Measurements from ENCODE around the gene URB2. TPM values are rescaled to one million over a fixed set of nuclear protein-coding genes. Genes with fewer than 3 reads are reported as not detected.

URB2 gene
- total RNA-seq, 1 experiment from 2014 or later: 19.7 TPM

DNA sequence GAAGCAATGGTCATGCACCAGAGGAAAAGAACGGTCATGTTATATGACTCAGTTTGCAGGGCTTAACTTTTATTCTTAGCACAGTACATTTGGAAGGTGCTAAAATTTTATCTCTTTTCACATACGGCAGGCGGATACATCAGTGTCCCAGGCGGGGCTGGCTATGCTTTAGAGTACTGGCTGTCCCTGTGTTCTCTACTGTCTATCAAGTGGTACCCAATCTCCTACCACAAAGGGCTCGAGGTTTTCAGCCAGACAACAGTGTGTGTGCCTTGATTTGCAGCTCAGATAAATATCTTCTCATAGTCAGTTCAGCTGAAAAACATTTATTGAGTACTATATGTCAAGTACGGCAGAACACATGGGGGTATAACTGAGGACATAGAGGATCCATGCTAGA, 65.3 kb downstream of the URB2 start:
- intact Hi-C loops (cut with micrococcal nuclease; ENCODE audit: unreplicated experiment): no loop called here
- no peak for DNase-seq
- Mint-ChIP-seq H3K36me3 (ENCODE audit: insufficient read depth, unreplicated experiment) (no peaks in the 10 kb centered on the region), H3K27ac (ENCODE audit: unreplicated experiment) (no peak overlapping the region), H3K9me3 (ENCODE audit: unreplicated experiment) (peaks cover under 1% of the 10 kb centered on the region), H3K4me1 (ENCODE audit: low read depth, unreplicated experiment) (no peaks in the 10 kb centered on the region), H3K4me3 (ENCODE audit: unreplicated experiment) (no peak overlapping the region), H3K27me3 (ENCODE audit: insufficient read depth, unreplicated experiment) (no peaks in the 10 kb centered on the region)
- no TSS peak for BruUV-seq (replicated peaks)
- POLR2A ChIA-PET: no interaction called here
- TF ChIP-seq, protein P1, sequence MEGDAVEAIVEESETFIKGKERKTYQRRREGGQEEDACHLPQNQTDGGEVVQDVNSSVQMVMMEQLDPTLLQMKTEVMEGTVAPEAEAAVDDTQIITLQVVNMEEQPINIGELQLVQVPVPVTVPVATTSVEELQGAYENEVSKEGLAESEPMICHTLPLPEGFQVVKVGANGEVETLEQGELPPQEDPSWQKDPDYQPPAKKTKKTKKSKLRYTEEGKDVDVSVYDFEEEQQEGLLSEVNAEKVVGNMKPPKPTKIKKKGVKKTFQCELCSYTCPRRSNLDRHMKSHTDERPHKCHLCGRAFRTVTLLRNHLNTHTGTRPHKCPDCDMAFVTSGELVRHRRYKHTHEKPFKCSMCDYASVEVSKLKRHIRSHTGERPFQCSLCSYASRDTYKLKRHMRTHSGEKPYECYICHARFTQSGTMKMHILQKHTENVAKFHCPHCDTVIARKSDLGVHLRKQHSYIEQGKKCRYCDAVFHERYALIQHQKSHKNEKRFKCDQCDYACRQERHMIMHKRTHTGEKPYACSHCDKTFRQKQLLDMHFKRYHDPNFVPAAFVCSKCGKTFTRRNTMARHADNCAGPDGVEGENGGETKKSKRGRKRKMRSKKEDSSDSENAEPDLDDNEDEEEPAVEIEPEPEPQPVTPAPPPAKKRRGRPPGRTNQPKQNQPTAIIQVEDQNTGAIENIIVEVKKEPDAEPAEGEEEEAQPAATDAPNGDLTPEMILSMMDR (IDR thresholded peaks at IDR 0.05; ENCODE audit: insufficient read depth in 1 of 2, low read depth in 1 of 2, low read length in 1 of 2, severe bottlenecking in 1 of 2, unreplicated experiment in 1 of 2): no peak
- no peaks in the 10 kb centered on the region for H3K36me3 ChIP-seq (ENCODE audit: control insufficient read depth, insufficient read depth, low read length)
- H3K4me3 ChIP-seq (ENCODE audit: low read depth, low read length): no peak overlapping the region
- no peaks in the 10 kb centered on the region for H3K9me3 ChIP-seq
- CTCF ChIA-PET: no interaction called here
- H3K27me3 ChIP-seq (replicated peaks; ENCODE audit: control insufficient read depth, insufficient read depth, low read length): no peaks in the 10 kb centered on the region
- no peaks in the 10 kb centered on the region for H3K4me1 ChIP-seq

DNA sequence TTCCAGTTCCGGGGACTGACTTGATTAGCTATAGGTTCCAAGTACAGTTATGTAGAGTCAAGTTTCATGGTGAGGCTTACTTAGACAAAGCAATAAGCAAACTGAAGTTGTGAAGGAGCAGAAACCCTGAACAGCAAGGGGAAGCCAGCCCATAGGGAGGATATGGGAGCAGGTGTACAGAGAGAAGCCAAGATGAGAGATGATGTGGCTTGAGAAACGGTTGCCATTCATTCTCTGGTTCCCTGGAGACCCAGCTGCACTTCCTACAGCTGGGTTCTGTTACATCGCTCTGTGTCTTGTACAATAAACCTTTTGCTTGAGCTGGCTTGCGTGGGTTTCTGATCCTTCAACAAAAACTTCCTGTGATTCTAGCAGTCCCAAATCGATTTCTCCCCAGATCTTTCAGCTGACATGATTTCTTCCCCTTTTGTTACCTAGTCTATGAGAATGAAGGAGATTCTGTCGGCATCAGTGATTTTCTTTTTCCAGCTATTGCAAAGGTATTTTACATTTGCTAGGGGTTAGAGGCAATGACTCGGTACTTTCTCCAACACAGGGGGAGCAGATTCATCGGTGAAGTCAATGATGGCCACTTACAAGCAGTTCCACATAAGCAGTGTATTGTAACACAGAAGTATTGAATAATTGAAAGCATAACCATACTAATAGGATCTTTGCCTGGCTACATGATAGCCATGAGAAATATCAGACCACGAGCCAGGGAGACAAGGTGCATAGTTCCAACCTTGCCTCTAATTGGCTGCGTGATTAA, 67.3 kb downstream of the URB2 start:
- intact Hi-C loops (cut with micrococcal nuclease; ENCODE audit: unreplicated experiment): no loop called here
- H3K4me3 Mint-ChIP-seq (ENCODE audit: unreplicated experiment): no peak overlapping the region
- H3K36me3 ChIP-seq (ENCODE audit: control insufficient read depth, insufficient read depth, low read length): no peaks in the 10 kb centered on the region
- no peaks in the 10 kb centered on the region for H3K27me3 ChIP-seq (replicated peaks; ENCODE audit: control insufficient read depth, insufficient read depth, low read length)
- TF ChIP-seq, protein P1 (IDR thresholded peaks at IDR 0.05; ENCODE audit: insufficient read depth in 1 of 2, low read depth in 1 of 2, low read length in 1 of 2, severe bottlenecking in 1 of 2, unreplicated experiment in 1 of 2): no peak
- no peaks in the 10 kb centered on the region for H3K4me1 ChIP-seq
- BruUV-seq (replicated peaks): no TSS peak
- H3K9me3 Mint-ChIP-seq (ENCODE audit: unreplicated experiment): no peaks in the 10 kb centered on the region
- H3K36me3 Mint-ChIP-seq (ENCODE audit: insufficient read depth, unreplicated experiment): no peaks in the 10 kb centered on the region
- H3K27ac Mint-ChIP-seq (ENCODE audit: unreplicated experiment): no peak overlapping the region
- no peak for DNase-seq
- no peak overlapping the region for H3K4me3 ChIP-seq (ENCODE audit: low read depth, low read length)
- H3K27me3 Mint-ChIP-seq (ENCODE audit: insufficient read depth, unreplicated experiment): no peaks in the 10 kb centered on the region
- no peaks in the 10 kb centered on the region for H3K4me1 Mint-ChIP-seq (ENCODE audit: low read depth, unreplicated experiment)
- no peaks in the 10 kb centered on the region for H3K9me3 ChIP-seq
- ChIA-PET POLR2A (no interaction called here), CTCF (no interaction called here)

DNA sequence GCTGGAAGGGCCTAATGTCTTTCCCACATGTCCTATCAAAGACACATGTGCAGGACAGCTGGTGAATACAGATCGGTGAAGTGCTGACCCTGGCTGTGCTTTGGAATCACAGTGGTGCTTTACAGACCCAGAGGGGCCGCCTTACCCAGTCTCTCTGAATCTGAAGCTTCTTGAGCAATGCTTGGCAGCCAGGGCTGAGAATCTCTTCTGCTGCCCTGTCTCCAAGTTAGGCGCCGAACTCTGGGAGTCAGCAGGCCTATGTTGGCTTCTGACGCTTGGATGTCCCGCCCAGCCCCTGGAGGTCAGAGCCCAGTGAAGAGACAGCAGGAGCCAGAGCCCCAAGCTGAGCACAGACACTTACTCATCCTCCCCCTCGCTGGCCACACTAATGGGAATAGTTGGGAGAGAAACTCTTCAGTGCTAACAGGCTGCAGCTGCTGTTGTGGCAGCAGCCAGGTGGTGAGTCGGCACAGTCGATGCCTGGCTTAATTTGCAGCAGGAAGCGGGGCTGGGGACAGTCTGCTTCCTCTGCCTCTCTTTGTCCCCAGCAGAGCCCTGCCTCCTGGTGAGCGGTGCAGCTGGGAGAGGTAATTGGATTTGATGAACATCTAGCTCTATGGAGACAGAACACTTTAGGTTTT, 68.1 kb downstream of the URB2 start:
- DNase-seq: no peak
- intact Hi-C loops (cut with micrococcal nuclease; ENCODE audit: unreplicated experiment): no loop called here
- no peaks in the 10 kb centered on the region for H3K9me3 Mint-ChIP-seq (ENCODE audit: unreplicated experiment)
- TF ChIP-seq, protein P1 (IDR thresholded peaks at IDR 0.05; ENCODE audit: insufficient read depth in 1 of 2, low read depth in 1 of 2, low read length in 1 of 2, severe bottlenecking in 1 of 2, unreplicated experiment in 1 of 2): no peak
- no peak overlapping the region for H3K4me3 Mint-ChIP-seq (ENCODE audit: unreplicated experiment)
- no peaks in the 10 kb centered on the region for H3K27me3 Mint-ChIP-seq (ENCODE audit: insufficient read depth, unreplicated experiment)
- ChIA-PET CTCF (no interaction called here), POLR2A (no interaction called here)
- no peak overlapping the region for H3K27ac Mint-ChIP-seq (ENCODE audit: unreplicated experiment)
- H3K36me3 Mint-ChIP-seq (ENCODE audit: insufficient read depth, unreplicated experiment): no peaks in the 10 kb centered on the region
- no peaks in the 10 kb centered on the region for H3K4me1 Mint-ChIP-seq (ENCODE audit: low read depth, unreplicated experiment)
- BruUV-seq (replicated peaks): no TSS peak
- no peak overlapping the region for H3K4me3 ChIP-seq (ENCODE audit: low read depth, low read length)
- no peaks in the 10 kb centered on the region for H3K36me3 ChIP-seq (ENCODE audit: control insufficient read depth, insufficient read depth, low read length)
- no peaks in the 10 kb centered on the region for H3K27me3 ChIP-seq (replicated peaks; ENCODE audit: control insufficient read depth, insufficient read depth, low read length)
- no peaks in the 10 kb centered on the region for H3K9me3 ChIP-seq
- no peaks in the 10 kb centered on the region for H3K4me1 ChIP-seq
